PFSK-1 (cell line): ENCODE measurements around the gene TBP.

Source experiments
- FOXP2 ChIP-seq: optimal IDR thresholded peaks from 2 replicates; pipeline ENCODE3; 2011; ENCODE audit warnings: borderline replicate concordance, control low read depth, inconsistent platforms; ENCODE audit not compliant: insufficient read depth; ENCODE audit errors: extremely low read length, extremely low read depth
- POLR2AphosphoS5 ChIP-seq: IDR thresholded peaks from 2 replicates; pipeline ENCODE4 v1.6.1; 2012; ENCODE audit warnings: low read depth, mild to moderate bottlenecking, control low read depth, low read length, moderate library complexity
- SIN3A ChIP-seq: IDR thresholded peaks from 2 replicates; pipeline ENCODE4 v1.6.1; 2012; ENCODE audit warnings: mild to moderate bottlenecking, low read length, moderate library complexity, borderline replicate concordance; ENCODE audit not compliant: insufficient read depth
- TAF1 ChIP-seq: IDR thresholded peaks from 2 replicates; pipeline ENCODE4 v1.6.1; 2012; ENCODE audit warnings: low read length, control low read depth, borderline replicate concordance; ENCODE audit not compliant: insufficient read depth
- TF ChIP-seq, protein P1 (sequence below), 2 experiments: IDR thresholded peaks; 2 replicates each; pipeline versions ENCODE4 v1.6.1 to v1.8.0; 2011 to 2012; ENCODE audit warnings: low read depth in 2 of 2, low read length in 2 of 2, control low read depth in 1 of 2, inconsistent platforms in 1 of 2, mild to moderate bottlenecking in 1 of 2, moderate library complexity in 1 of 2; ENCODE audit not compliant: insufficient read depth in 1 of 2

Gene TBP

DNA sequence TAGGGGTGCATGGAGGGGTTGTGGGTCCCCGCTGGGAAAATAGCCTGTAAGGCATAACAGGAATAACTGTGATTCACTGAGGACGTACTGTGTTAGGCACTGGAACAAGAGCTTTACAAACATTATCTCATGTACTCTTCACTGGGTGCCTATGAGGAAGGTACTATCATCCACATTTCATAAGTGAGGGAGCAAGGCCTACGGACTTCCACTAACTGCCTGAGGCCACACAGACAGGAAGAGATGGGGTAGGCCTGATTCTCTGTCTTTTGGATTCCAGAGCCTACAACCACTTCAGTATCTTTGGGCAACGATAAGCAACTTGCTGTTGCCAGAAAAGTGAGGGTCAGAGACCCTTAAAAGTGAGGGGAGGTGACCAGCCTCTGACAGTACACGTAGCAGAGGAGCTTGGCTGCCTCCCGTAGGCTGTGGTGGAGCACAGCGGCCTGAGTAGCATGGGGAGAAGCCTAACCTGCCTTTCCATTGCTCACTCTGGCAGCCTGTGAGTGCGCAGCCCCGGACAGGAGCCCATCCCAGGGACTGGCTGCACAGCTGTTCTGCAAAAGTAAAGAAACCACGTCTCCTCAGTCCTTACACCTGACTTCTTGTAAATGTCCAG is 31.5 kb upstream of the TBP start:
- TF ChIP-seq, protein P1, sequence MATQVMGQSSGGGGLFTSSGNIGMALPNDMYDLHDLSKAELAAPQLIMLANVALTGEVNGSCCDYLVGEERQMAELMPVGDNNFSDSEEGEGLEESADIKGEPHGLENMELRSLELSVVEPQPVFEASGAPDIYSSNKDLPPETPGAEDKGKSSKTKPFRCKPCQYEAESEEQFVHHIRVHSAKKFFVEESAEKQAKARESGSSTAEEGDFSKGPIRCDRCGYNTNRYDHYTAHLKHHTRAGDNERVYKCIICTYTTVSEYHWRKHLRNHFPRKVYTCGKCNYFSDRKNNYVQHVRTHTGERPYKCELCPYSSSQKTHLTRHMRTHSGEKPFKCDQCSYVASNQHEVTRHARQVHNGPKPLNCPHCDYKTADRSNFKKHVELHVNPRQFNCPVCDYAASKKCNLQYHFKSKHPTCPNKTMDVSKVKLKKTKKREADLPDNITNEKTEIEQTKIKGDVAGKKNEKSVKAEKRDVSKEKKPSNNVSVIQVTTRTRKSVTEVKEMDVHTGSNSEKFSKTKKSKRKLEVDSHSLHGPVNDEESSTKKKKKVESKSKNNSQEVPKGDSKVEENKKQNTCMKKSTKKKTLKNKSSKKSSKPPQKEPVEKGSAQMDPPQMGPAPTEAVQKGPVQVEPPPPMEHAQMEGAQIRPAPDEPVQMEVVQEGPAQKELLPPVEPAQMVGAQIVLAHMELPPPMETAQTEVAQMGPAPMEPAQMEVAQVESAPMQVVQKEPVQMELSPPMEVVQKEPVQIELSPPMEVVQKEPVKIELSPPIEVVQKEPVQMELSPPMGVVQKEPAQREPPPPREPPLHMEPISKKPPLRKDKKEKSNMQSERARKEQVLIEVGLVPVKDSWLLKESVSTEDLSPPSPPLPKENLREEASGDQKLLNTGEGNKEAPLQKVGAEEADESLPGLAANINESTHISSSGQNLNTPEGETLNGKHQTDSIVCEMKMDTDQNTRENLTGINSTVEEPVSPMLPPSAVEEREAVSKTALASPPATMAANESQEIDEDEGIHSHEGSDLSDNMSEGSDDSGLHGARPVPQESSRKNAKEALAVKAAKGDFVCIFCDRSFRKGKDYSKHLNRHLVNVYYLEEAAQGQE (IDR thresholded peaks at IDR 0.05; ENCODE audit: insufficient read depth in 1 of 2, low read depth in 2 of 2, low read length in 2 of 2), result no peak
- no peak for TF ChIP-seq POLR2AphosphoS5
- no peak for TF ChIP-seq TAF1
- no peak for TF ChIP-seq FOXP2
- TF ChIP-seq SIN3A, result no peak

DNA sequence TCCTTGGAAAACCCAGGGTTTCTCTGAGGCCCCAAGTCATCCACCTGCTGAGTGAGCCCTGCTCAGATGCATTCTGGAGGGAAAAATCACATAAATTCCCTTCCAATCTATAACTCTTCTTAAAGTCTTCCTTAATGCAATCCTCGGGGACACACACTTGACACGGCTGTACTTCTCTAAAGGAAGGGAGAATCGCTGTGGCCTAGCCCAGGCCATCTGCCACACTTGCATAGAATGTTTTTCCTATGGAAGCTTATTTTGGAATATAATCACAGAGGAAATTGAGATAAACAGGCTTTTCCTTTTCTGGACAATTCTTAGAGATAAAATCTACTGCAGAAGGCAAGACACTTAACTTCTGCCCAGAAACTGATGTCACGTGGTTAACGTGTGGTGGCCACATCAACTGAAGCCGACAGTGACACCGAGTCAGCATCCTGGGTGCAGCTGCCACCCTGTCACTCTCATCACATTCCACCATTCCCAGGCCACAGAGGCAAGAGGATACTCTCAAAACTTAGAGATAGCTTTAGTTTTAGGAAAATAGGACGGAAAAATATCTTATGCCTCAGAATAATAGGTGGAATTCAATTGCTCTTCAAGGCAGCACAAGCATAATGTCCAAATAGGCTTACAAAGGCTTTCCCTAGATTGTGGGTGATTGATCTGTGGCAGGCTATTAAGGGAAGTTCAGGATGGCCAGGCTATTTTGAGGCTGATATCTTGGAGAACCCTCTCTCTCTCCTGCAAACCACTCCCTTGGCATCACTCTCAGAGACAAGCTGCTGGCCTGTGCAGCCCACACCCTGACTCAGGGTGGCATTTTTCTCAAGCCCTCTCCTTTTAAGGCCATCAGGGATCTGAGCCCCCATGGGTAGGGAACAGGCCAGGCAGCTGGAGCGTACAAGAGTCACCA is 30.7 kb upstream of the TBP start:
- no peak for TF ChIP-seq SIN3A
- TF ChIP-seq POLR2AphosphoS5, result no peak

DNA sequence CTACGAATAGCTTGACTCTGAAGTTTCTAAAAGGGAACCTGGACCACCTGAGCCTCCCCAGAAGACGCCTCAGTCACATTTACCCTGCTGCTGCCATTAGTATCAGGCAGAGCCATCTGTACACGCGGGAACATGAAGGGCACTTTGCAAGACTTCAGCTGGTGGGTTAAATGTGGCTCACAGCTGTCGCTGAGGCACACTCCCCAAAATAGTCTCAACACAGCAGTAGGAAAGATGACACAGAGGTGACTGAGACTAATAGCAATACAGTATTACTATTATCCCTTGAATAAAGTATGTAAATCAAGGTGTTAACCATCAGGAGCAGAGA is 30.0 kb upstream of the TBP start:
- no peak for TF ChIP-seq FOXP2
- no peak for TF ChIP-seq TAF1
- TF ChIP-seq, protein P1 (IDR thresholded peaks at IDR 0.05; ENCODE audit: insufficient read depth in 1 of 2, low read depth in 2 of 2, low read length in 2 of 2), result no peak
- no peak for TF ChIP-seq SIN3A
- no peak for TF ChIP-seq POLR2AphosphoS5

DNA sequence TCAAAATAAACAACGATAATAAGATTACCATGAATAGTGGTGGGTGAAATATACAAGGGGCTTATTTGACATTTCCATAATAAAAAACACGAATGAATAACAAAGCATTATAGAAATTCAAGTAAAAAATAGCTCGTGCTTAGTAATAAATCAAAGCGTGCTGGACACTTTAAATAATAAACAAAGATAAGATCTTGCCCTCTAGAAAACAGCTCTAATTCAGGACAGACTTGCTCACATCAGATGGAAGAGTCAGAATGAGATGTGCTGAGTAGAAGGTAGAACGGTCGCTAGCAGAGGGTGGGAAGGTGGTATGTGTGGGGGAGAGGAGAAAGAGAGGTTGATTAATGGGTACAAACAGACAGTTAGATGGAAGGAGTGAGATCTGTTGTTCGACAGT is 28.4 kb upstream of the TBP start:
- TF ChIP-seq TAF1 (no peak), SIN3A (no peak), FOXP2 (no peak), POLR2AphosphoS5 (no peak)
- TF ChIP-seq, protein P1 (IDR thresholded peaks at IDR 0.05; ENCODE audit: insufficient read depth in 1 of 2, low read depth in 2 of 2, low read length in 2 of 2), result no peak

DNA sequence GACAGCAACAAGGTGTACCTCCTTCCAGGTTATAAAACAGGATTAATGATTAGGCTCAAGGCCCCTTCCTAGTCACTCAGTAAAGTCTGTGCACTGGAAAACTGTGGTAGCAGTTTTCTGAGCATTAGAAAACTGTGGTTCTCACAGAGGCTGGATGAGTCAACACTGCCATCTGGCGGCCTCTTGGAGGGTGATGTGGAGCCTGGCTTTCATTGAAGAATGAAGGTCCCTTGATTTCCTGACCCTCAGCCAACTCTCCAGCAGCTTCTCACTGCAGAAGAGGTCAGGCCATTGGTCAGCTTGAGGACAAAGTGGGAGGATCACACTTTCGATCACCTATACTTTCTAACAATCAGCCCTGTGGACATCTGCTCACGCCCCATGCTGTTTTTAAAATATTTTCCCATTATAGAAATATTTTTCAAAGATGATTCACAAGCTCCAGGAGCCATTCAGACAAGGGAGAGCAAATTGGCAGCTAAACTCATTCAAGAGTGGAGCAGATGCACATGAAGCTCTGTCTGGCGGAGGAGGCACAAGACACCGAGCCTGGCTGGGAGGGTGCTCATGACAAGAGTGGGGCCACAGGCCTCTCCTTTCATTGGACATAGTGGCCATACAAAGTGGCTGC is 24.2 kb upstream of the TBP start:
- no peak for TF ChIP-seq SIN3A
- TF ChIP-seq FOXP2, result no peak
- no peak for TF ChIP-seq TAF1
- TF ChIP-seq POLR2AphosphoS5, result no peak
- TF ChIP-seq, protein P1 (IDR thresholded peaks at IDR 0.05; ENCODE audit: insufficient read depth in 1 of 2, low read depth in 2 of 2, low read length in 2 of 2), result no peak
